ENCODE data around the gene CAPN5.

CAPN5 gene

GRCh38 chr11:77091146-77091940, 24.6 kb downstream of the CAPN5 start:
- Histone ChIP-seq H3K36me3 (ENCODE audit: control insufficient read depth, low read length) (no peaks in the 10 kb centered on the region), H3K4me3 (ENCODE audit: low read length) (no peak overlapping the region), H3K9me3 (ENCODE audit: control insufficient read depth, insufficient read depth, low read length) (no peaks in the 10 kb centered on the region), H3F3A (ENCODE audit: control insufficient read depth, insufficient read depth) (no peaks in the 10 kb centered on the region), H4K20me1 (ENCODE audit: control insufficient read depth, insufficient read depth, low read depth, low read length) (no peaks in the 10 kb centered on the region), H3K4me2 (ENCODE audit: low read length) (no peak overlapping the region), H3K79me2 (ENCODE audit: control insufficient read depth, low read length) (no peaks in the 10 kb centered on the region), H3K9me2 (replicated peaks; ENCODE audit: control insufficient read depth, low read length) (no peaks in the 10 kb centered on the region), H3K27me3 (ENCODE audit: control insufficient read depth, low read length) (no peaks in the 10 kb centered on the region), H3K4me1 (ENCODE audit: control insufficient read depth, low read length) (no peaks in the 10 kb centered on the region), H3K27ac (ENCODE audit: low read depth, low read length) (no peak overlapping the region)
- TF ChIP-seq CTCF (IDR thresholded peaks at IDR 0.05; ENCODE audit: low read depth, low read length, poor library complexity, severe bottlenecking) (peak; percentile 98), EZH2phosphoT487 (IDR thresholded peaks at IDR 0.05; ENCODE audit: borderline replicate concordance, low read length) (no peak)

GRCh38 chr11:77092382-77092781, 25.6 kb downstream of the CAPN5 start:
- H4K20me1 ChIP-seq (ENCODE audit: control insufficient read depth, insufficient read depth, low read depth, low read length): no peaks in the 10 kb centered on the region
- H3K4me1 ChIP-seq (ENCODE audit: control insufficient read depth, low read length): no peaks in the 10 kb centered on the region
- no peak overlapping the region for H3K4me3 ChIP-seq (ENCODE audit: low read length)
- no peaks in the 10 kb centered on the region for H3F3A ChIP-seq (ENCODE audit: control insufficient read depth, insufficient read depth)
- H3K9me3 ChIP-seq (ENCODE audit: control insufficient read depth, insufficient read depth, low read length): no peaks in the 10 kb centered on the region
- H3K9me2 ChIP-seq (replicated peaks; ENCODE audit: control insufficient read depth, low read length): no peaks in the 10 kb centered on the region
- H3K79me2 ChIP-seq (ENCODE audit: control insufficient read depth, low read length): no peaks in the 10 kb centered on the region
- no peak overlapping the region for H3K27ac ChIP-seq (ENCODE audit: low read depth, low read length)
- no peak overlapping the region for H3K4me2 ChIP-seq (ENCODE audit: low read length)
- TF ChIP-seq CTCF (IDR thresholded peaks at IDR 0.05; ENCODE audit: low read depth, low read length, poor library complexity, severe bottlenecking) (no peak), EZH2phosphoT487 (IDR thresholded peaks at IDR 0.05; ENCODE audit: borderline replicate concordance, low read length) (no peak)
- no peaks in the 10 kb centered on the region for H3K36me3 ChIP-seq (ENCODE audit: control insufficient read depth, low read length)
- no peaks in the 10 kb centered on the region for H3K27me3 ChIP-seq (ENCODE audit: control insufficient read depth, low read length)

GRCh38 chr11:77093056-77093891, 26.5 kb downstream of the CAPN5 start:
- no peaks in the 10 kb centered on the region for H3K4me1 ChIP-seq (ENCODE audit: control insufficient read depth, low read length)
- H3K36me3 ChIP-seq (ENCODE audit: control insufficient read depth, low read length): no peaks in the 10 kb centered on the region
- H3K4me2 ChIP-seq (ENCODE audit: low read length): no peak overlapping the region
- no peaks in the 10 kb centered on the region for H3K9me3 ChIP-seq (ENCODE audit: control insufficient read depth, insufficient read depth, low read length)
- TF ChIP-seq CTCF (IDR thresholded peaks at IDR 0.05; ENCODE audit: low read depth, low read length, poor library complexity, severe bottlenecking) (no peak), EZH2phosphoT487 (IDR thresholded peaks at IDR 0.05; ENCODE audit: borderline replicate concordance, low read length) (no peak)
- H3K27me3 ChIP-seq (ENCODE audit: control insufficient read depth, low read length): no peaks in the 10 kb centered on the region
- H3K9me2 ChIP-seq (replicated peaks; ENCODE audit: control insufficient read depth, low read length): no peaks in the 10 kb centered on the region
- no peaks in the 10 kb centered on the region for H4K20me1 ChIP-seq (ENCODE audit: control insufficient read depth, insufficient read depth, low read depth, low read length)
- H3K79me2 ChIP-seq (ENCODE audit: control insufficient read depth, low read length): no peaks in the 10 kb centered on the region
- no peak overlapping the region for H3K4me3 ChIP-seq (ENCODE audit: low read length)
- H3K27ac ChIP-seq (ENCODE audit: low read depth, low read length): no peak overlapping the region
- H3F3A ChIP-seq (ENCODE audit: control insufficient read depth, insufficient read depth): no peaks in the 10 kb centered on the region
